ENCODE results near the gene CALHM6.

The CALHM6 gene

DNA sequence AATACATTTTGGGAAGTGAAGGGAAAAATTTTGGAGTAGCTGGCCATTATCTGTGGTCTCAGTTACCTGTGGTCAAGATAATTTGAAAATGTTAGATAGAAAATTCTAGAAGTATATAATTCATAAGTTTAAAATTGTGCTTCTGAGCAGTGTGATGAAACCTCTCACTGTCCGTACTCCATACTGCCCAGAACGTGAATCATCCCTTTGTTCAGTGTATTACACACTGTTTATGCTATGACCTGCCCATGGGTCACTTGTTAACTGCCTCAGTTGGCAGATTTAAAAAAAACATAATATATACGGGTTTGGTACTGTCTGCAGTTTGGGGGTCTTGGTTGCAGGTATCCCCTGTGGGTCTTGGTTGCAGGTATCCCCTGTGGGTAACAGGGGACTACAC, 46.1 kb downstream of the CALHM6 start:
- Histone ChIP-seq H3K4me1 (ENCODE audit: control insufficient read depth in 1 of 2, insufficient read depth in 1 of 2, low read depth in 1 of 2, low read length in 1 of 2) (no peaks in the 10 kb centered on the region), H3K36me3 (no peaks in the 10 kb centered on the region), H3K27ac (no peak overlapping the region), H3K9me3 (no peaks in the 10 kb centered on the region), H3K4me3 (ENCODE audit: low read depth in 1 of 2, low read length in 1 of 2) (no peak overlapping the region), H3K27me3 (no peaks in the 10 kb centered on the region)
- TF ChIP-seq, protein P1, sequence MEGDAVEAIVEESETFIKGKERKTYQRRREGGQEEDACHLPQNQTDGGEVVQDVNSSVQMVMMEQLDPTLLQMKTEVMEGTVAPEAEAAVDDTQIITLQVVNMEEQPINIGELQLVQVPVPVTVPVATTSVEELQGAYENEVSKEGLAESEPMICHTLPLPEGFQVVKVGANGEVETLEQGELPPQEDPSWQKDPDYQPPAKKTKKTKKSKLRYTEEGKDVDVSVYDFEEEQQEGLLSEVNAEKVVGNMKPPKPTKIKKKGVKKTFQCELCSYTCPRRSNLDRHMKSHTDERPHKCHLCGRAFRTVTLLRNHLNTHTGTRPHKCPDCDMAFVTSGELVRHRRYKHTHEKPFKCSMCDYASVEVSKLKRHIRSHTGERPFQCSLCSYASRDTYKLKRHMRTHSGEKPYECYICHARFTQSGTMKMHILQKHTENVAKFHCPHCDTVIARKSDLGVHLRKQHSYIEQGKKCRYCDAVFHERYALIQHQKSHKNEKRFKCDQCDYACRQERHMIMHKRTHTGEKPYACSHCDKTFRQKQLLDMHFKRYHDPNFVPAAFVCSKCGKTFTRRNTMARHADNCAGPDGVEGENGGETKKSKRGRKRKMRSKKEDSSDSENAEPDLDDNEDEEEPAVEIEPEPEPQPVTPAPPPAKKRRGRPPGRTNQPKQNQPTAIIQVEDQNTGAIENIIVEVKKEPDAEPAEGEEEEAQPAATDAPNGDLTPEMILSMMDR (IDR thresholded peaks at IDR 0.05) = no peak

DNA sequence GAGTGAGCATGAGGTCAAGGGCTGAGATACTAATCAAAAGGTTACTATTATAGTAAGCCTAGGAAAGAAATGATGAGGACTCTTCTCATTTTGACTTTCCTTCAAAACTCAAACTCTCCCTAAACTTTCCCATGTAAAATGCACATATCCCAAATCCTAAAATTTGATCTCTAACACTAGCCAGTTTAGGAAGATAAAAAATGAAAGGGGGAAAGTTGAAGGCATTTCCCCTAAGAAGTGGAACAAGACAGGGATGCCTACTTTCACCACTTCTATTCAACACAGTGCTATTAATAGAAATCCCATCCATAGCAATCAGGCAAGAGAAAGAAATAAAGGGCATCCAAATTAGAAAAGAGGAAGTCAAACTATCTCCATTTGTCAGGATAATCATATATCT, 47.4 kb downstream of the CALHM6 start:
- Histone ChIP-seq H3K27me3 (no peaks in the 10 kb centered on the region), H3K27ac (no peak overlapping the region), H3K4me3 (ENCODE audit: low read depth in 1 of 2, low read length in 1 of 2) (no peak overlapping the region), H3K36me3 (no peaks in the 10 kb centered on the region), H3K4me1 (ENCODE audit: control insufficient read depth in 1 of 2, insufficient read depth in 1 of 2, low read depth in 1 of 2, low read length in 1 of 2) (no peaks in the 10 kb centered on the region), H3K9me3 (no peaks in the 10 kb centered on the region)
- TF ChIP-seq, protein P1 (IDR thresholded peaks at IDR 0.05) = no peak

DNA sequence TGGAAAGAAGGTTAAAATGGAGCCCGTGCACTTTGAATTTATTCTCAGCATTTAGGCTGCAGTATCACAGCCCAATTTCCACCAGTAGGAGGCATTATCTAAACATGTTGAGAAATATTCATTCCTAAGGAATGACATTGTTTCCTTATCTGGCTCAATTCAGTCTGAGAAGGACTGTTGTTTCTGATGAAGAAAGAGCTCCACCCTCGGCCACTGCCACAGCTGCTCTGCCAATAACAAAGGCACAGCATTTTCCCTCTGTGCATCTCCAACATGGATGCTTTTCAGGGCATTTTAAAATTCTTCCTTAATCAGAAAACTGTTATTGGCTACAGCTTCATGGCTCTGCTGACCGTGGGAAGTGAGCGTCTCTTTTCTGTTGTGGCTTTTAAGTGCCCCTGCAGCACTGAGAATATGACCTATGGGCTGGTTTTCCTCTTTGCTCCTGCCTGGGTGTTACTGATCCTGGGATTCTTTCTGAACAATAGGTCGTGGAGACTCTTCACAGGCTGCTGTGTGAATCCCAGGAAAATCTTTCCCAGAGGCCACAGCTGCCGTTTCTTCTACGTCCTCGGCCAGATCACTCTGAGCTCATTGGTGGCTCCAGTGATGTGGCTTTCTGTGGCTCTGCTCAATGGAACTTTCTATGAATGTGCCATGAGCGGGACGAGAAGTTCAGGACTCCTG, 50.4 kb downstream of the CALHM6 start, which contains the start of gene CALHM5:
Gene CALHM5 (plus strand): TSS at position 216 of the 687 bp plus-strand sequence. CDS start 58 bp downstream, at position 274.
- TF ChIP-seq, protein P1 (IDR thresholded peaks at IDR 0.05) = no peak
- Histone ChIP-seq H3K4me3 (ENCODE audit: low read depth in 1 of 2, low read length in 1 of 2) (no peak within 1 kb of the TSS), H3K27me3 (no peaks in the 10 kb centered on the region), H3K36me3 (no peaks in the 10 kb centered on the region), H3K9me3 (no peaks in the 10 kb centered on the region), H3K27ac (no peak within 1 kb of the TSS), H3K4me1 (ENCODE audit: control insufficient read depth in 1 of 2, insufficient read depth in 1 of 2, low read depth in 1 of 2, low read length in 1 of 2) (peaks cover 0 to 11% of the 10 kb centered on the region in 2 experiments)

DNA sequence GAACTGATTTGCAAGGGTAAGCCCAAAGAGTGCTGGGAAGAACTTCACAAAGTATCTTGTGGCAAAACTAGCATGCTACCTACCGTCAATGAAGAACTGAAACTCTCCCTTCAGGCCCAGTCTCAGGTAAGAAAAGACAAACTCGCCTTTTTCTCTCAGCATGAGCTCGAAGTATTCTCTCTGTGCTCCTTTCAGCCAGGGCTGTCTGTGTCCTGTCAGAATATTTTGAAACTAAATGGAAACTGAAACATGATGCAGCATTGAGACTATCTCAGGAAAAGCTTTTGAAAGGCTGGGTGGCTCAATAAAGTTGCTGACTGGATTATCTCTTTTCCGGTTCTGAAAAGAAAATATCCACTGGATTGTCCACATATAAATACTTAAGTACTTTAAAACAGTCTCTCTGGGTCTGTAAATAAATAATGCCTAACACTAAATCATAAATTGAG, 51.0 kb downstream of the CALHM6 start:
- H3K27ac ChIP-seq = no peak overlapping the region
- H3K4me3 ChIP-seq (ENCODE audit: low read depth in 1 of 2, low read length in 1 of 2) = no peak overlapping the region
- H3K4me1 ChIP-seq (ENCODE audit: control insufficient read depth in 1 of 2, insufficient read depth in 1 of 2, low read depth in 1 of 2, low read length in 1 of 2) = peaks cover 0 to 11% of the 10 kb centered on the region in 2 experiments
- TF ChIP-seq, protein P1 (IDR thresholded peaks at IDR 0.05) = no peak
- H3K9me3 ChIP-seq = no peaks in the 10 kb centered on the region
- H3K27me3 ChIP-seq = no peaks in the 10 kb centered on the region
- no peaks in the 10 kb centered on the region for H3K36me3 ChIP-seq

DNA sequence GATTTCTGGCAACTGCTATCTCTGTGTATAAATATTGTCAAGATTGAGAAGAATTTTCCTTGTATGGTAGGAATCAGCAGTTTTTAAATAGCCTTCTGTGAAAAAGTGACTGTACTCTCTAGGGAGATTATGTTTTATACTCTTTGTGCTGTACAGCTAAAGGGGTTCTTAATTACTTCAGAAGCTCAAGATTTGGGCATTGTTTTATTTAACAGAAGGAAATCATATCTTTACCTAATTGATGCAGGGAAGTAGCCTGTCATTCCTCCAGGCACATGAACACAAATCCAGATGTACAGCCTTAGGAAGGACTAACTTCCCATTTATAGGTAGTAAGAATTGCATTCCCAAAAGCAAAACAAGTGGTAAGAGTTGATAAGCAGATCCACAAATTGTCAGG, 51.6 kb downstream of the CALHM6 start:
- Histone ChIP-seq H3K36me3 (no peaks in the 10 kb centered on the region), H3K9me3 (no peaks in the 10 kb centered on the region), H3K4me1 (ENCODE audit: control insufficient read depth in 1 of 2, insufficient read depth in 1 of 2, low read depth in 1 of 2, low read length in 1 of 2) (peaks cover 0 to 11% of the 10 kb centered on the region in 2 experiments), H3K27me3 (no peaks in the 10 kb centered on the region), H3K27ac (no peak overlapping the region), H3K4me3 (ENCODE audit: low read depth in 1 of 2, low read length in 1 of 2) (no peak overlapping the region)
- TF ChIP-seq, protein P1 (IDR thresholded peaks at IDR 0.05) = no peak

All from neutrophil (primary cell).